Muscle of leg (tissue), 16 donors: ENCODE data around the gene TMEM204. TPM values are rescaled to one million over a fixed set of nuclear protein-coding genes. Genes with fewer than 3 reads are reported as not detected.

ENCODE experiments used
- DNase-seq: peaks from one replicate; pipeline ENCODE4 v3.0.0; 2013
- H3K27ac ChIP-seq: one replicate; pipeline ENCODE4 v1.5.1; 2013; ENCODE audit warnings: mild to moderate bottlenecking, low read length, control low read depth
- H3K27me3 ChIP-seq: one replicate; pipeline ENCODE4 v1.6.1; 2013; ENCODE audit warnings: low read length; ENCODE audit not compliant: control insufficient read depth, insufficient read depth
- H3K36me3 ChIP-seq: one replicate; pipeline ENCODE4 v1.6.1; 2013; ENCODE audit warnings: low read length; ENCODE audit not compliant: control insufficient read depth, insufficient read depth
- H3K4me1 ChIP-seq: one replicate; pipeline ENCODE4 v1.6.1; 2013; ENCODE audit warnings: low read length; ENCODE audit not compliant: control insufficient read depth, insufficient read depth
- H3K4me3 ChIP-seq: one replicate; pipeline ENCODE4 v1.5.1; 2013; ENCODE audit warnings: low read length, control low read depth
- H3K9me3 ChIP-seq: replicated peaks from 2 replicates; pipeline ENCODE4 v1.6.1; 2013; ENCODE audit warnings: low read depth, low read length; ENCODE audit not compliant: control insufficient read depth
- WGBS: methylation state at CpG from one replicate; pipeline ENCODE4 v1.1.5; 2013; ENCODE audit warnings: missing lambda C conversion rate; ENCODE audit not compliant: insufficient coverage; 5-methylcytosine and 5-hydroxymethylcytosine counted together
- long read RNA-seq, 11 donors: transcript quantifications; one replicate each; lab custom pipeline, GENCODE V29; 2026
- polyA plus RNA-seq, 8 donors: library from polyadenylated mRNA; unstranded; fragments of 120-200 nt; gene quantifications; one replicate each; pipeline versions ENCODE4 v1.2.1 to v1.2.3, GENCODE V29; 2013; ENCODE audit warnings: inconsistent platforms in 1 of 8, low replicate concordance in 1 of 8; ENCODE audit not compliant: insufficient read length in 8 of 8, insufficient read depth in 1 of 8
- total RNA-seq: library from RNA; stranded (reverse); fragments of 120-200 nt; gene quantifications from one replicate; pipeline ENCODE4 v1.2.4, GENCODE V29; 2013

TMEM204 gene
- 19.4 TPM for total RNA-seq
- polyA plus RNA-seq, result 10 to 100 TPM; 14.6 to 22.2 (median 17.6) TPM
- long read RNA-seq, donor 1, transcript TMEM204-202 (3 exons, 1,938 nt), result major isoform, 6 of 6 reads
- long read RNA-seq, donor 1, partial matches to known transcripts, result 0 of 6 reads
- long read RNA-seq, donor 1, other reads (novel, unspliced or antisense), result 0 of 6 reads
- long read RNA-seq, donor 2, result 0 reads
- long read RNA-seq, donor 3, transcript TMEM204-202 (3 exons, 1,938 nt), result major isoform, 12 of 12 reads
- long read RNA-seq, donor 3, partial matches to known transcripts, result 0 of 12 reads
- long read RNA-seq, donor 3, other reads (novel, unspliced or antisense), result 0 of 12 reads
- long read RNA-seq, donor 4, transcript TMEM204-202 (3 exons, 1,938 nt), result major isoform, 15 of 15 reads
- long read RNA-seq, donor 4, partial matches to known transcripts, result 0 of 15 reads
- long read RNA-seq, donor 4, other reads (novel, unspliced or antisense), result 0 of 15 reads
- long read RNA-seq, donor 5, transcript TMEM204-202 (3 exons, 1,938 nt), result major isoform, 31 of 44 reads
- long read RNA-seq, donor 5, partial matches to known transcripts, result 13 of 44 reads
- long read RNA-seq, donor 5, other reads (novel, unspliced or antisense), result 0 of 44 reads
- long read RNA-seq, donor 6, transcript TMEM204-202 (3 exons, 1,938 nt), result major isoform, 19 of 19 reads
- long read RNA-seq, donor 6, partial matches to known transcripts, result 0 of 19 reads
- long read RNA-seq, donor 6, other reads (novel, unspliced or antisense), result 0 of 19 reads
- long read RNA-seq, donor 7, transcript TMEM204-202 (3 exons, 1,938 nt), result major isoform, 12 of 12 reads
- long read RNA-seq, donor 7, partial matches to known transcripts, result 0 of 12 reads
- long read RNA-seq, donor 7, other reads (novel, unspliced or antisense), result 0 of 12 reads
- long read RNA-seq, donor 8, partial matches to known transcripts, result 5 of 7 reads
- long read RNA-seq, donor 8, other reads (novel, unspliced or antisense), result 0 of 7 reads
- long read RNA-seq, donor 9, transcript TMEM204-202 (3 exons, 1,938 nt), result major isoform, 6 of 12 reads
- long read RNA-seq, donor 9, partial matches to known transcripts, result 6 of 12 reads
- long read RNA-seq, donor 9, other reads (novel, unspliced or antisense), result 0 of 12 reads
- long read RNA-seq, donor 10, transcript TMEM204-202 (3 exons, 1,938 nt), result major isoform, 7 of 7 reads
- long read RNA-seq, donor 10, partial matches to known transcripts, result 0 of 7 reads
- long read RNA-seq, donor 10, other reads (novel, unspliced or antisense), result 0 of 7 reads
- long read RNA-seq, donor 11, partial matches to known transcripts, result 0 of 7 reads
- long read RNA-seq, donor 11, other reads (novel, unspliced or antisense), result 5 of 7 reads

DNA sequence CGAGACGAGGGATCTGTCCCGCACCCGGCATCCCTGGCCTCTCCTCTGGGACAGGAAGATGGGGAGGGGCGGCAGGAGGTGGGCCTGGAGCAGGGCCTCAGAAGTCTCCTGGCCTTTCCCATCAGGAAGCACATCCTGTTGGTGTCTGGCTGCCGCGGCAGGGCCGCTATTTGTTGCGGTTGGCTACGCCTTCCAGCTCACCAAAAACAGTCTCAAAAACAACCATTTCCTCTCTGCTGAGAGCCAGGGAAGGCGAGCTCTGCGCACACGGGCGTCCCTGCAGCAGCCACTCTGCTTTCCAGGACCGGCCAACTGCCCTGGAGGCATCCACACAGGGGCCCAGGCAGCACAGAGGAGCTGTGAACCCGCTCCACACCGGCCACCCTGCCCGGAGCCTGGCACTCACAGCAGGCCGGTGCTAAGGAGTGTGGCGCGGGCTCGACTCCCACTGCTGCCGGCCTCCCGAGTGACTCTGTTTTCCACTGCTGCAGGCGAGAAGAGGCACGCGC lies at the start of gene TMEM204:
TSS of gene TMEM204 (plus strand) at position 224 of the 509 bp plus-strand sequence. CDS start 610 bp downstream, outside the sequence.
- H3K4me1 ChIP-seq, result peaks cover 66% of the 10 kb centered on the region
- WGBS, result 10% methylated on average over 27 of the region's 27 CpGs
- H3K27me3 ChIP-seq, result no peaks in the 10 kb centered on the region
- no peaks in the 10 kb centered on the region for H3K9me3 ChIP-seq
- H3K36me3 ChIP-seq, result peaks cover 27% of the 10 kb centered on the region
- H3K4me3 ChIP-seq, result peak within 1 kb of the TSS; percentile 68
- peak; percentile 93 for DNase-seq
- peak within 1 kb of the TSS; percentile 90 for H3K27ac ChIP-seq

DNA sequence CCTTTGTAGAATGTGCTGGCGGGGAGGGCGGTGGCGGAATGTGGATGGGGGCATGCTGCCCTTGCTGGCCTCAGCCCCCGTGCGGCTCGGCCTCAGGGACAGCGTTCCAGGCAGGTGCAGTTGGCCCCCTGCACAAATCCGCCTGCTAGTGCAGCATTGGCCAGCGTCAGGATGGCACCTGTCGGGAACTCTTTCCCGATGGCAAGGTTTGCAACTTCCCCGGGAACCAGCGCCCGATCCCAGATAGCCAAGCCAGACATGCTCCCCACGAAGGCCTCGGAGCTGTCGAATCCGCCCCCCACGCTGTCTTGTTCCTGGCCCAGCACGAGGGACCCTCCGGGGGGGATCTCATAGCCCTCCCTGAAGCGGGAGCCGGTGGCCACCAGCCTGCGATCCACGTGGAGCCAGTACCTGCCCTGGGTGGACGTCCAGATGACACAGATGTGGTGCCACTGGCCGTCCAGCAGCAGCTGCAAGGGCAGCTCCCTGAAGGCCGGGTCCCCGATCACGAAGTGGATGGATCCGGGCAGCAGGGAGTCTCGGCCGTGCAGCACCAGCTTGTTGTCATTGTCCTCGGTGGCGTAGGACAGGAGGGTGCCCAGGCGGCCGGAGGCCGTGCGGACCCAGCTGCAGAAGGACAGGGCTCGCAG lies 47.5 kb upstream of the TMEM204 start:
- Histone ChIP-seq H3K4me3 (no peak overlapping the region), H3K4me1 (no peaks in the 10 kb centered on the region), H3K27ac (no peak overlapping the region), H3K27me3 (peaks cover 3% of the 10 kb centered on the region), H3K9me3 (no peaks in the 10 kb centered on the region), H3K36me3 (no peaks in the 10 kb centered on the region)
- no peak for DNase-seq
- WGBS, result 90% methylated on average over 39 of the region's 40 CpGs

- H3K9me3 ChIP-seq, result no peaks in the 10 kb centered on the region
- H3K36me3 ChIP-seq, result no peaks in the 10 kb centered on the region
- H3K27ac ChIP-seq, result no peak overlapping the region
- DNase-seq, result no peak
- H3K4me3 ChIP-seq, result no peak overlapping the region
- no peaks in the 10 kb centered on the region for H3K4me1 ChIP-seq
- 75% methylated on average over 28 of the region's 33 CpGs for WGBS
- H3K27me3 ChIP-seq, result peaks cover 3% of the 10 kb centered on the region
These were observed 46.7 kb upstream of the TMEM204 start for GRCh38 chr16:1486551-1487390.

- DNase-seq, result no peak
- H3K36me3 ChIP-seq, result no peaks in the 10 kb centered on the region
- peaks cover 2% of the 10 kb centered on the region for H3K27me3 ChIP-seq
- H3K4me3 ChIP-seq, result no peak overlapping the region
- WGBS, result 89% methylated on average over 36 of the region's 39 CpGs
- no peak overlapping the region for H3K27ac ChIP-seq
- H3K9me3 ChIP-seq, result no peaks in the 10 kb centered on the region
- H3K4me1 ChIP-seq, result peaks cover 1% of the 10 kb centered on the region
These were observed 45.9 kb upstream of the TMEM204 start for GRCh38 chr16:1487395-1488053.

DNA sequence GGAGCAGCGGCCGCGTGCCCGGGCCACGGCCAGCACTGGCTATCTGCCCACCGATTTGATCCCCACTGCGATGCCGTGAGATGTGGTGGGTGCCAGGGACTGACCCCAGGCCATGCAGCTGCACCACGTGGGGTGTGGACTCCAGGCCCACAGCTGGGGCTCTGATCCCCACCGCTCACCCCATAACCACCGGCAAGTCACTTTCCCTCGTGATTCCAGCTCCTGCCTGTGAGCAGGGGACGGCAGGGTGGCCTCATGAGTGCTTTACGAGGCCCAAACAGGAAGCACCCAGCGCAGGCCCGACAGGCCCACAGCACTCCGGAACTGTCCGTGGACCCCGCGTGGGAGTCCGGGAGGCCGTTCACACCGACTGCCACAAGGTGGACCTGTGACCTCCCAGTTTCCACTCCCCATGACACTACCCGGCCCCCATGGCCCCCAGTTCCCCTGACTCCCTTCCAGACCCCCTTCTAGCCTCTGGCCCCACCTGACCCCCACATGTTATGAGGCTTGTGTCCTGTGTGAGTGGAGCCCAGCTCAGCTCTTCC lies 45.3 kb upstream of the TMEM204 start:
- no peaks in the 10 kb centered on the region for H3K9me3 ChIP-seq
- DNase-seq, result no peak
- no peak overlapping the region for H3K4me3 ChIP-seq
- H3K27me3 ChIP-seq, result peaks cover 2% of the 10 kb centered on the region
- WGBS, result 77% methylated on average over 16 of the region's 24 CpGs
- no peaks in the 10 kb centered on the region for H3K36me3 ChIP-seq
- no peak overlapping the region for H3K27ac ChIP-seq
- peaks cover 6% of the 10 kb centered on the region for H3K4me1 ChIP-seq

DNA sequence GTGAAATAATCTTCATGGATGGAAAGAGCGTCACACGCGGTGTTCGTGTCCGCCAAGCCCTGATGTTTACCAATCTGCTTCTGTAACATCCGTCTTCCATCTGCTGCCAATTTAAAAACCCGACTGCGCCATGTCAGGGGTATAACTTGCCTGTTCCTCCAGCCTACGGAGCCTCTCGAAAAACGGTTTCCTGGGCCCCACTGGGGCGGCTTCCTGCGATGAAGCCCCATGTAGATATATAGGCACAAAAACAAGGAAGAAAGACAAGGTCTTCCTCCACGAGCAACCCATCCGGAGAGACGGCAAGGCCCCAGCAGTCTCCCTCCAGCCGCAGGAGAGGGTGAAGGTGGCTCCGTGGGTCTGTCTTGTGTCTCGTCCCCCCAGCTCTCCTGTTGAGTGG lies 44.8 kb upstream of the TMEM204 start, which contains the start of gene PTX4:
TSS of gene PTX4 (minus strand) at position 326 of the 400 bp plus-strand sequence. CDS start at position 291, 35 bp downstream.
- Histone ChIP-seq H3K4me3 (no peak within 1 kb of the TSS), H3K36me3 (no peaks in the 10 kb centered on the region), H3K9me3 (no peaks in the 10 kb centered on the region), H3K27me3 (peaks cover 2% of the 10 kb centered on the region), H3K27ac (no peak within 1 kb of the TSS), H3K4me1 (peaks cover 7% of the 10 kb centered on the region)
- no peak for DNase-seq
- 68% methylated on average over 18 of the region's 19 CpGs for WGBS

- WGBS, result 61% methylated on average over 7 of the region's 12 CpGs
- H3K4me1 ChIP-seq, result peaks cover 11% of the 10 kb centered on the region
- no peaks in the 10 kb centered on the region for H3K36me3 ChIP-seq
- H3K27ac ChIP-seq, result no peak overlapping the region
- no peaks in the 10 kb centered on the region for H3K27me3 ChIP-seq
- DNase-seq, result peak; percentile 65
- H3K4me3 ChIP-seq, result no peak overlapping the region
- H3K9me3 ChIP-seq, result no peaks in the 10 kb centered on the region
These were observed 44.4 kb upstream of the TMEM204 start for GRCh38 chr16:1489077-1489476.

- DNase-seq, result no peak
- peaks cover 24% of the 10 kb centered on the region for H3K4me1 ChIP-seq
- no peaks in the 10 kb centered on the region for H3K9me3 ChIP-seq
- peaks cover 19% of the 10 kb centered on the region for H3K36me3 ChIP-seq
- 79% methylated on average over 12 of the region's 12 CpGs for WGBS
- no peak overlapping the region for H3K27ac ChIP-seq
- H3K4me3 ChIP-seq, result no peak overlapping the region
- no peaks in the 10 kb centered on the region for H3K27me3 ChIP-seq
These were observed 42.1 kb upstream of the TMEM204 start for GRCh38 chr16:1491327-1491726.
